SK-N-SH (cell line): Measurements from ENCODE around the gene ELAC1. TPM values are rescaled to one million over a fixed set of nuclear protein-coding genes. Genes with fewer than 3 reads are reported as not detected.

Source experiments
- CTCF ChIA-PET: fragments of 300-600, 350-600 bp; formaldehyde crosslinking; extraction: SDS; loops from one replicate; lab custom pipeline; 2021; lab: Yijun Ruan, JAX
- POLR2A ChIA-PET: fragments of 350-600 bp; sonication (Branson Sonifier 250); formaldehyde crosslinking; extraction: SDS; loops from one replicate; lab custom pipeline; 2020; ENCODE audit warnings: antibody characterized with exemption, inconsistent platforms; lab: Yijun Ruan, JAX
- DNase-seq: peaks from one replicate; pipeline ENCODE4 v3.0.0; 2012
- H2AFZ ChIP-seq: fragments of 200-600 bp; sonication (generic); 2 replicates; pipeline ENCODE4 v1.8.1; 2016; ENCODE audit warnings: antibody characterized with exemption, mild to moderate bottlenecking, low read depth
- H3F3A ChIP-seq: fragments of 200-600 bp; sonication (generic); replicated peaks from 2 replicates; pipeline ENCODE3; 2016; ENCODE audit warnings: antibody characterized with exemption, mild to moderate bottlenecking; ENCODE audit not compliant: insufficient read depth
- H3K27ac ChIP-seq, 2 experiments: fragments of 200-500 bp in 1 of 2; fragments of 200-600 bp in 1 of 2; sonication (Bioruptor generic) in 1 of 2; sonication (generic), shearing (Covaris generic) in 1 of 2; 2 replicates each; pipeline versions ENCODE4 v1.5.1 to v1.6.1; 2014 to 2016; ENCODE audit warnings: low read depth in 2 of 2, inconsistent platforms in 1 of 2, low read length in 1 of 2, mild to moderate bottlenecking in 1 of 2, mixed read lengths in 1 of 2
- H3K27me3 ChIP-seq: fragments of 200-600 bp; sonication (generic), shearing (Covaris generic); 2 replicates; pipeline ENCODE4 v1.6.1; 2016; ENCODE audit warnings: mixed run types; ENCODE audit not compliant: insufficient read depth
- H3K36me3 ChIP-seq, 2 experiments: fragments of 200-500 bp in 1 of 2; fragments of 200-600 bp in 1 of 2; sonication (Bioruptor generic) in 1 of 2; sonication (generic) in 1 of 2; replicated peaks in 1 of 2; 2 replicates each; pipeline versions ENCODE3 to v1.5.1; 2014 to 2016; ENCODE audit warnings: low read length in 1 of 2, mild to moderate bottlenecking in 1 of 2; ENCODE audit not compliant: insufficient read depth in 2 of 2, control insufficient read depth in 1 of 2
- H3K4me1 ChIP-seq, 2 experiments: fragments of 200-500 bp in 1 of 2; fragments of 200-600 bp in 1 of 2; sonication (Bioruptor generic) in 1 of 2; sonication (generic), shearing (Covaris generic) in 1 of 2; 2 replicates each; pipeline versions ENCODE4 v1.5.1 to v1.6.1; 2014 to 2016; ENCODE audit warnings: low read depth in 1 of 2, low read length in 1 of 2, mixed run types in 1 of 2; ENCODE audit not compliant: insufficient read depth in 2 of 2, control insufficient read depth in 1 of 2
- H3K4me2 ChIP-seq: fragments of 200-600 bp; sonication (generic), shearing (Covaris generic); 2 replicates; pipeline ENCODE4 v1.6.1; 2017; ENCODE audit warnings: mixed run types
- H3K4me3 ChIP-seq, 2 experiments: fragments of 200-500 bp in 1 of 2; fragments of 200-600 bp in 1 of 2; sonication (Bioruptor generic) in 1 of 2; sonication (generic), shearing (Covaris generic) in 1 of 2; 2 replicates each; pipeline versions ENCODE4 v1.5.1 to v1.8.1; 2014 to 2016; ENCODE audit warnings: low read depth in 2 of 2, inconsistent platforms in 1 of 2, low read length in 1 of 2, mild to moderate bottlenecking in 1 of 2, mixed read lengths in 1 of 2, moderate library complexity in 1 of 2
- H3K79me2 ChIP-seq: fragments of 200-600 bp; sonication (generic); 2 replicates; pipeline ENCODE4 v1.8.1; 2017; ENCODE audit warnings: mild to moderate bottlenecking; ENCODE audit not compliant: insufficient read depth
- H3K9ac ChIP-seq: fragments of 200-600 bp; sonication (generic); 2 replicates; pipeline ENCODE4 v1.6.1; 2017; ENCODE audit warnings: mixed run types
- H3K9me2 ChIP-seq: fragments of 200-600 bp; sonication (generic); 2 replicates; pipeline ENCODE4 v1.6.1; 2017; ENCODE audit warnings: mixed run types
- H3K9me3 ChIP-seq: fragments of 200-600 bp; sonication (generic); 2 replicates; pipeline ENCODE4 v1.6.1; 2017; ENCODE audit warnings: mixed run types, mild to moderate bottlenecking, moderate library complexity
- H4K20me1 ChIP-seq: fragments of 200-600 bp; sonication (generic); 2 replicates; pipeline ENCODE4 v1.6.1; 2017; ENCODE audit warnings: mild to moderate bottlenecking, mixed run types; ENCODE audit not compliant: insufficient read depth
- CHD2 ChIP-seq: fragments of 150-350 bp; IDR thresholded peaks from 2 replicates; pipeline ENCODE4 v1.6.1; 2018; ENCODE audit warnings: low read length; ENCODE audit not compliant: partially characterized antibody
- CTCF ChIP-seq: fragments of 200-600 bp; sonication (generic); IDR thresholded peaks from 2 replicates; pipeline ENCODE4 v1.6.1; 2017; ENCODE audit warnings: antibody characterized with exemption, mild to moderate bottlenecking, moderate library complexity
- ELF1 ChIP-seq: IDR thresholded peaks from 2 replicates; pipeline ENCODE4 v1.4.0; 2012
- FOSL2 ChIP-seq: IDR thresholded peaks from 2 replicates; pipeline ENCODE4 v1.4.0; 2012; ENCODE audit warnings: low read depth, mild to moderate bottlenecking, moderate library complexity, borderline replicate concordance
- FOXM1 ChIP-seq: IDR thresholded peaks from 2 replicates; pipeline ENCODE4 v1.4.0; 2012; ENCODE audit warnings: low read depth, mild to moderate bottlenecking
- IRF3 ChIP-seq: fragments of 150-350 bp; IDR thresholded peaks from 2 replicates; pipeline ENCODE4 v1.6.1; 2016; ENCODE audit warnings: mild to moderate bottlenecking, low read depth, low read length
- JUND ChIP-seq: IDR thresholded peaks from 2 replicates; pipeline ENCODE4 v1.4.0; 2012
- NFIC ChIP-seq: IDR thresholded peaks from 2 replicates; pipeline ENCODE4 v1.4.0; 2012; ENCODE audit warnings: borderline replicate concordance
- NRF1 ChIP-seq: IDR thresholded peaks from 2 replicates; pipeline ENCODE4 v1.6.1; 2012; ENCODE audit warnings: low read depth, mild to moderate bottlenecking, low read length
- POLR2AphosphoS5 ChIP-seq: IDR thresholded peaks from 2 replicates; pipeline ENCODE4 v1.6.1; 2012; ENCODE audit warnings: low read depth, low read length
- RAD21 ChIP-seq: IDR thresholded peaks from 2 replicates; pipeline ENCODE4 v1.6.1; 2012; ENCODE audit warnings: mild to moderate bottlenecking, low read length
- RFX5 ChIP-seq: IDR thresholded peaks from 2 replicates; pipeline ENCODE4 v1.6.1; 2012; ENCODE audit warnings: mild to moderate bottlenecking, improper control_type of control experiment, low read length
- RXRA ChIP-seq: IDR thresholded peaks from 2 replicates; pipeline ENCODE4 v1.4.0; 2012; ENCODE audit warnings: low read depth, mild to moderate bottlenecking, borderline replicate concordance
- SIN3A ChIP-seq: IDR thresholded peaks from 2 replicates; pipeline ENCODE4 v1.6.1; 2012; ENCODE audit warnings: low read depth, mild to moderate bottlenecking, low read length, moderate library complexity, borderline replicate concordance
- SMC3 ChIP-seq: IDR thresholded peaks from 2 replicates; pipeline ENCODE4 v1.6.1; 2012; ENCODE audit warnings: low read depth, low read length, improper control_type of control experiment
- TAF1 ChIP-seq: IDR thresholded peaks from 2 replicates; pipeline ENCODE4 v1.6.1; 2012; ENCODE audit warnings: low read depth, mild to moderate bottlenecking, low read length, moderate library complexity, borderline replicate concordance
- TCF12 ChIP-seq: IDR thresholded peaks from 2 replicates; pipeline ENCODE4 v1.4.0; 2012
- USF1 ChIP-seq: IDR thresholded peaks from 2 replicates; pipeline ENCODE4 v1.4.0; 2012; ENCODE audit warnings: low read depth, borderline replicate concordance
- USF2 ChIP-seq: fragments of 150-350 bp; IDR thresholded peaks from 2 replicates; pipeline ENCODE4 v1.6.1; 2017; ENCODE audit warnings: antibody characterized with exemption, low read length, low read depth, borderline replicate concordance
- WGBS: methylation state at CpG from one replicate; pipeline ENCODE4 v1.1.6; 2017; ENCODE audit warnings: low lambda C conversion rate; 5-methylcytosine and 5-hydroxymethylcytosine counted together
- polyA plus RNA-seq, 3 experiments: library from polyadenylated mRNA; depleted of rRNA; stranded (reverse); fragments of >200 nt; gene quantifications; 2 replicates each; pipeline ENCODE4 v1.2.3, GENCODE V29; 2012

Gene ELAC1
- polyA plus RNA-seq, 1 of the 3 experiments (the other 2 are of a cell fraction): 10.8 TPM

- no peaks in the 10 kb centered on the region for H3K27me3 ChIP-seq
- no peaks in the 10 kb centered on the region for H3K79me2 ChIP-seq
- ChIA-PET POLR2A (no interaction called here), CTCF (no interaction called here)
- no peak overlapping the region for H2AFZ ChIP-seq
- H3K36me3 ChIP-seq: peaks cover 5 to 28% of the 10 kb centered on the region in 2 experiments
- H3K9me2 ChIP-seq: no peaks in the 10 kb centered on the region
- H3K4me2 ChIP-seq: no peak overlapping the region
- WGBS: 98% methylated on average over 5 of the region's 5 CpGs
- H3K4me1 ChIP-seq: no peaks in the 10 kb centered on the region
- no peaks in the 10 kb centered on the region for H3F3A ChIP-seq
- no peak for DNase-seq
- H4K20me1 ChIP-seq: no peaks in the 10 kb centered on the region
- no peaks in the 10 kb centered on the region for H3K9me3 ChIP-seq
- no peak overlapping the region for H3K4me3 ChIP-seq
- TF ChIP-seq IRF3 (no peak), RFX5 (no peak), ELF1 (no peak), JUND (no peak), RAD21 (no peak), FOSL2 (no peak), TAF1 (no peak)
- no peak overlapping the region for H3K9ac ChIP-seq
- no peak overlapping the region for H3K27ac ChIP-seq
Observed at GRCh38 chr18:50933684-50934083, 34.2 kb upstream of the ELAC1 start.

GRCh38 chr18:50934545-50935211 lies 33.2 kb upstream of the ELAC1 start:
- H3F3A ChIP-seq: no peaks in the 10 kb centered on the region
- no peaks in the 10 kb centered on the region for H3K27me3 ChIP-seq
- no peaks in the 10 kb centered on the region for H3K9me2 ChIP-seq
- no peak overlapping the region for H3K4me3 ChIP-seq
- TF ChIP-seq JUND (no peak), FOXM1 (no peak), FOSL2 (no peak), USF2 (no peak), POLR2AphosphoS5 (no peak), NRF1 (no peak), SMC3 (no peak), CHD2 (no peak), TCF12 (no peak), NFIC (no peak), CTCF (no peak), SIN3A (no peak), RXRA (no peak), USF1 (no peak), IRF3 (no peak)
- TF ChIP-seq, all 33 proteins: peak for 0
- ChIA-PET POLR2A (no interaction called here), CTCF (no interaction called here)
- no peak overlapping the region for H3K4me2 ChIP-seq
- no peak for DNase-seq
- H3K79me2 ChIP-seq: no peaks in the 10 kb centered on the region
- no peak overlapping the region for H3K9ac ChIP-seq
- no peaks in the 10 kb centered on the region for H4K20me1 ChIP-seq
- peaks cover 5 to 21% of the 10 kb centered on the region in 2 experiments for H3K36me3 ChIP-seq
- 97% methylated on average over 6 of the region's 6 CpGs for WGBS
- H3K27ac ChIP-seq: no peak overlapping the region
- no peaks in the 10 kb centered on the region for H3K9me3 ChIP-seq
- no peaks in the 10 kb centered on the region for H3K4me1 ChIP-seq
- H2AFZ ChIP-seq: no peak overlapping the region
